ENCODE results near the gene IQSEC1.
A peak's percentile ranks its signal among the peaks of the same experiment; 100 is the strongest.

Gene IQSEC1

DNA sequence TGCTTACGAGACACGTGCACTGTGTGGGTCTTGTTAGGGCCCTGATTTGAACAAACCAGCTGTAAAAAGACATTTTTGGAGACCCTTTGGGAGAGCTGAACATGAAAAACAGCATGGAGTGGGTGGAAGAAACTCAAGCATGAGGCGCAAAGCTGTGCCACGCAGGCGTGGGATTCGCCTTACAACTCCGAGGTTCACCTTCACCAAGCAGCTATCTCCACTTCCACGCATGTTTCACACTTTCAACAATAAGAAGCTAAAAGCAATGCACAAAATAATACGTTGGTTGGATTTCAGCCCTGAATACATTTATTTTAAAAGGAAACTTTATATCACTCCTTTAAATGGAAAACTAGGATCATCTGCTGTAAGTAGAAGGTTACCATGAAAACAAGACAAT is 42.5 kb downstream of the IQSEC1 start:
- Mint-ChIP-seq H3K36me3 (ENCODE audit: low read depth) (no peaks in the 10 kb centered on the region), H3K27me3 (ENCODE audit: low read depth) (no peaks in the 10 kb centered on the region), H3K4me1 (ENCODE audit: low read depth) (no peaks in the 10 kb centered on the region), H3K9me3 (no peaks in the 10 kb centered on the region), H3K4me3 (no peak overlapping the region), H3K27ac (no peak overlapping the region)

DNA sequence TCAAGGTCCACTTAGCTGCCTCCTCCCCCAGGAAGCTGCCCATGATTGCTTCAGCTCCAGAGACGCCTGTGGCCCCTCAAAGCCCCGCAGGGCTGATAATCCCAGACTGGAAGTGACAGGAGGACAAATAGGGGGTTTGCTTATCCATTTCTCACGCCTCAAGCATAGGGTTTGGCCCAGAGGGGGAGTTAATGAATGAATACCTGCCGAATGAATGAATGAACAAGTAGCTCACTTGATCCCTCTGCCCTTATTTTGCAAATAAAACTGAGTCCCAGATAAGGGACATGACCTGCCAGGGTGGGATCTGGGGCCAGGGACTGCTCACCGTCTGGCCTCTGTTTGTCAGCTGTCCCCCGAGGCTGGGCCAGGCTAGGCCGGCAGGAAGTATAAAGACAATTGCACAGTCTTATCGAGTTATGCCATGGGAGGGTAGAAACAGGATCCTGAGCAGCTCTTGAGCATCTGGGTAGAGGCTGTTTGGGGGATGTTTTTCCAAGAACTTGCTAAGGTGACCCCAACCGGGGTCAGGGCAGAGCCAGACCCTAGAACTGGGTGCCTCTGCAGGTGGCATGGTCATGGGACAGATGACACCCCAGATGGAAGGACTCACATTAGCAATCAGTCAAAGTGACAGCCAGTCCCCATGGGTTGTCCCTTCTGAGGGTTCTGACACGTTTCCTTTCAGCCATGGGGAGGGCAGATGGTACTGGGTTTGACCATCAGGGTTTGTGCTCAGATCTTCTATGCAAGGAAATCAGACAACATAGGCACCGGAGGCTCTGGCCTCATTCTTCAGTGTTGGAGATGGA is 45.0 kb downstream of the IQSEC1 start:
- Mint-ChIP-seq H3K27ac (no peak overlapping the region), H3K9me3 (no peaks in the 10 kb centered on the region)

GRCh38 chr3:13027154-13027553 is 46.1 kb downstream of the IQSEC1 start:
- Mint-ChIP-seq H3K9me3 (no peaks in the 10 kb centered on the region), H3K4me3 (no peak overlapping the region), H3K36me3 (ENCODE audit: low read depth) (no peaks in the 10 kb centered on the region), H3K4me1 (ENCODE audit: low read depth) (peaks cover 2% of the 10 kb centered on the region), H3K27me3 (ENCODE audit: low read depth) (no peaks in the 10 kb centered on the region), H3K27ac (no peak overlapping the region)

More for the DNA sequence above, 45.0 kb downstream of the IQSEC1 start:
- H3K4me3 Mint-ChIP-seq, result no peak overlapping the region
- peaks cover 2% of the 10 kb centered on the region for H3K4me1 Mint-ChIP-seq (ENCODE audit: low read depth)
- H3K36me3 Mint-ChIP-seq (ENCODE audit: low read depth), result no peaks in the 10 kb centered on the region
- H3K27me3 Mint-ChIP-seq (ENCODE audit: low read depth), result no peaks in the 10 kb centered on the region

- Mint-ChIP-seq H3K27ac (no peak overlapping the region), H3K9me3 (no peaks in the 10 kb centered on the region), H3K36me3 (ENCODE audit: low read depth) (no peaks in the 10 kb centered on the region), H3K4me1 (ENCODE audit: low read depth) (peaks cover 2% of the 10 kb centered on the region), H3K4me3 (no peak overlapping the region), H3K27me3 (ENCODE audit: low read depth) (no peaks in the 10 kb centered on the region)
Observed at GRCh38 chr3:13026534-13026933, 46.7 kb downstream of the IQSEC1 start.

- Mint-ChIP-seq H3K27ac (no peak overlapping the region), H3K4me3 (no peak overlapping the region), H3K36me3 (ENCODE audit: low read depth) (no peaks in the 10 kb centered on the region), H3K9me3 (no peaks in the 10 kb centered on the region), H3K27me3 (ENCODE audit: low read depth) (no peaks in the 10 kb centered on the region), H3K4me1 (ENCODE audit: low read depth) (peaks cover 2% of the 10 kb centered on the region)
Observed at GRCh38 chr3:13025778-13026518, 47.3 kb downstream of the IQSEC1 start.

GRCh38 chr3:13025090-13025489 is 48.1 kb downstream of the IQSEC1 start:
- H3K9me3 Mint-ChIP-seq, result no peaks in the 10 kb centered on the region
- H3K36me3 Mint-ChIP-seq (ENCODE audit: low read depth), result no peaks in the 10 kb centered on the region
- peaks cover 8% of the 10 kb centered on the region for H3K4me1 Mint-ChIP-seq (ENCODE audit: low read depth)
- no peak overlapping the region for H3K27ac Mint-ChIP-seq
- H3K27me3 Mint-ChIP-seq (ENCODE audit: low read depth), result no peaks in the 10 kb centered on the region
- H3K4me3 Mint-ChIP-seq, result no peak overlapping the region

DNA sequence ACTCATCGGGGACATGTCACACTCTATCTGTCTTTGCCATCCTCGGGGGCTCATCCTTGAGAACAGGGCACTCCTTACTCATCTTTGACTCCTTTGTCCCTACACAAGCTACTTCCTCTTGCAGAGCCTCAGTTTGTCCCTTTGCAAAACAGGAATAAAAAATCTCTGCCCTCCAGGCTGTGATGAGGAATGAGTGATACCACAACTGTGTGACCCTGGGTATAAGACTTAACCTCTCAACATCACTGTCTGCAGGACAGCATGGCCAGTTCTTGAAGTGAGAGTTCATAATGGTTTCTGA is 48.5 kb downstream of the IQSEC1 start:
- Mint-ChIP-seq H3K4me1 (ENCODE audit: low read depth) (peaks cover 8% of the 10 kb centered on the region), H3K36me3 (ENCODE audit: low read depth) (no peaks in the 10 kb centered on the region), H3K27ac (no peak overlapping the region), H3K9me3 (no peaks in the 10 kb centered on the region), H3K27me3 (ENCODE audit: low read depth) (no peaks in the 10 kb centered on the region), H3K4me3 (no peak overlapping the region)

DNA sequence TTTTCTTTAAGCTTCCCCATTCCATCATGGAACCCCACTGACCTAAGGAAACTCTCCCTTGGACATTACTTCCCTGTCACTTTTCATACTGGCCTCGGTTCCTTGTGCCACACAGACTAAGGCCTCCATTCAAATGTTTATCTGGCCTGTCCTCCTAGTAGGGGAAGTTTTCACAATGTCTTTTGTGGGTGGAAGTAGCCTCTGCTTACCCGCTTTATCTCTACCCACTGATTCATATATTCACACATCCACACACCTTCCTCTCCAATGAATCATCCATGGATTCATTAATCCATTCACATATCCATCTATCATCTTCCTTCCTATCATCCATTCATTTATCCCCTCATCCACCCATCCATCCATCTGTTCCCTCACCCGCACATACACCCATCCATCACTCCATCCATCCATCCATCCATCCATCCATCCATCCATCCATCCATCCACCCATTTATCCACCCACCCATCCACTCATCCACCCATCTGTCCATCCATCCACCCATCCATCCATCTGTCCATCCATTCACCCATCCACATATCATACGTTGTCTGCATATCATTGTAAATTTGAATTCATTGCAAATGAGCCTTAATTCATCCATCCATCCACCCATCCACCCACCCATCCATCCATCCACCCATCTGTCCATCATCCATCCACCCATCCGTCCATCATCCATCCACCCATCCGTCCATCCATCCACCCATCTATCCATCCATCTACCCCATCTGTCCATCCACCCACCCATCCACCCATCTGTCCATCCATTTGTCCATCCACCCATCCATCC is 49.1 kb downstream of the IQSEC1 start:
- Mint-ChIP-seq H3K9me3 (no peaks in the 10 kb centered on the region), H3K27ac (peak overlapping the region; percentile 12)

DNA sequence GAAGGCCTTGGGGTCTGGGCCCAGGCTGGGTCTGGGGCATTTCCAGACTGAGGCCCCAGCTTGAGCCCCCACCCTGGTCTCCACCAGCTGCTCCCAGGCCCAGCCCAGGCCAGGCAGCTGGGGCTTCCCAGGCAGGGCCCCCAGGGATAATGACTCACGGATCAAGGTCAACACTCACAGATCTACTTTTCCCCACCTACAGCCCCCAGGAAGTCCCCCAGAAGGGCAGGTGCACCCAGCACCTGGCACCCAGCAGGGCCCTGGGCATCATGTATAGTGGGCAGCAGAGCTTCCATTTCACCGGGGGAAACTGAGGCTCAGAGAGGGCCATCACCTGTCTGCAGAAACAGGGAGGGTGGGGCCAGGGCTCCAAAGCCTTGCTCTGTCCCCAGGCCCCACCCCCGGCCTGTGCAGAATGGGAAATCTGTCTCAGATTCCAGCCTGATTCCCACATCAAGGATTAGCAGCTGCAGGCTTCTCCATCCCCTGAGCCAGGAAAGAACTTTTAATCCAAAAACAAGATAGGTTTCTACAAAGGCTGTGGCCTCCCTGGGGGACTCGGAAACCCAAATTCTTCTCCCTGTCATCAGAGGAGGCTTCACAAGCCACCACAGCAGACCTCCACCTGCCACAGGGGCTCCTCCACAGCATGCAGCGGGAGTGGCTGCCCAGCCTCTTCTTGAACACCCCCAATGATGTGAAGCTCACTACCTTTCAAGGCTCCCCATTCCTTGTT is 49.8 kb downstream of the IQSEC1 start:
- H3K27ac Mint-ChIP-seq, result no peak overlapping the region
- no peaks in the 10 kb centered on the region for H3K36me3 Mint-ChIP-seq (ENCODE audit: low read depth)
- H3K4me1 Mint-ChIP-seq (ENCODE audit: low read depth), result peaks cover 8% of the 10 kb centered on the region
- no peaks in the 10 kb centered on the region for H3K9me3 Mint-ChIP-seq
- no peaks in the 10 kb centered on the region for H3K27me3 Mint-ChIP-seq (ENCODE audit: low read depth)
- no peak overlapping the region for H3K4me3 Mint-ChIP-seq

More for the DNA sequence above, 49.1 kb downstream of the IQSEC1 start:
- Mint-ChIP-seq H3K27me3 (ENCODE audit: low read depth) (no peaks in the 10 kb centered on the region), H3K4me1 (ENCODE audit: low read depth) (peaks cover 8% of the 10 kb centered on the region), H3K36me3 (ENCODE audit: low read depth) (no peaks in the 10 kb centered on the region), H3K4me3 (no peak overlapping the region)

- Mint-ChIP-seq H3K4me1 (ENCODE audit: low read depth) (peaks cover 8% of the 10 kb centered on the region), H3K36me3 (ENCODE audit: low read depth) (no peaks in the 10 kb centered on the region), H3K4me3 (no peak overlapping the region), H3K27me3 (ENCODE audit: low read depth) (no peaks in the 10 kb centered on the region), H3K9me3 (no peaks in the 10 kb centered on the region), H3K27ac (no peak overlapping the region)
Observed at GRCh38 chr3:13022348-13023234, 50.6 kb downstream of the IQSEC1 start.

GRCh38 chr3:13021141-13022114 is 51.8 kb downstream of the IQSEC1 start:
- no peak overlapping the region for H3K4me3 Mint-ChIP-seq
- no peaks in the 10 kb centered on the region for H3K27me3 Mint-ChIP-seq (ENCODE audit: low read depth)
- H3K4me1 Mint-ChIP-seq (ENCODE audit: low read depth), result peaks cover 20% of the 10 kb centered on the region
- H3K36me3 Mint-ChIP-seq (ENCODE audit: low read depth), result peaks cover 1% of the 10 kb centered on the region
- H3K9me3 Mint-ChIP-seq, result no peaks in the 10 kb centered on the region
- H3K27ac Mint-ChIP-seq, result no peak overlapping the region

DNA sequence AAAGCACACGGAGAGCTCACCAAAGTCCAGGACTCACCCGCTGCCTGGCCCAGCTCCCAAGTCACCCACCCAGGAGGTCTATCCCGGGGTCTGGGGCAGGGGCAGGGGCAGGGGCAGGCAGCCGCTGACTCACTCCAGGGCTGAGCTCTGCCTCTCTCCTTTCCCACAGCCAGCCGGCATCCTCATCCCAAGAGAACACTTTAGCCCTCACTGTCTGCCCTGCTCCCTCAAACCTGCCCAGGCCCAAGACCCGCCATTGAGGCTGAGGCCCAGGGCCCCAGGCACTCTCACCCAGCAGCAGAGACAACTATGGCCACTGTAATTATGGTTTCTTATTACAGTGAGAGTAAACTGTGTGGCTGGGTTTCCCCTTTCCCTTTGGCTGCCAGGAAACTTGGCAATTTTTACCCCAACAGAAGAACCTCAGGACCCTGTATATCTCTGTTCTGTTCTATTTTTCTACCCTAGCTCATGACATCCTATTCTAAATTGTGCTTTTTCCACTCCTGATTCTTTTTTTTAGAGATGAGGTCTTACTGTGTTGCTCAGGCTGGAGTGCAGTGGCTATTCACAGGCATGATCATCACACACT is 53.0 kb downstream of the IQSEC1 start:
- no peaks in the 10 kb centered on the region for H3K9me3 Mint-ChIP-seq
- H3K4me3 Mint-ChIP-seq, result no peak overlapping the region
- H3K27me3 Mint-ChIP-seq (ENCODE audit: low read depth), result no peaks in the 10 kb centered on the region
- H3K4me1 Mint-ChIP-seq (ENCODE audit: low read depth), result peaks cover 25% of the 10 kb centered on the region
- H3K27ac Mint-ChIP-seq, result peak overlapping the region; percentile 28
- H3K36me3 Mint-ChIP-seq (ENCODE audit: low read depth), result peaks cover 4% of the 10 kb centered on the region
